ENCODE measurements around the gene ZFP82. TPM values are rescaled to one million over a fixed set of nuclear protein-coding genes. Genes with fewer than 3 reads are reported as not detected.

ZFP82 gene
- total RNA-seq, 3 donors from 2014 or later (not counting 1 experiment from before 2014, with no cell fraction given): 2.3 to 4.1 (median 3.6) TPM

DNA sequence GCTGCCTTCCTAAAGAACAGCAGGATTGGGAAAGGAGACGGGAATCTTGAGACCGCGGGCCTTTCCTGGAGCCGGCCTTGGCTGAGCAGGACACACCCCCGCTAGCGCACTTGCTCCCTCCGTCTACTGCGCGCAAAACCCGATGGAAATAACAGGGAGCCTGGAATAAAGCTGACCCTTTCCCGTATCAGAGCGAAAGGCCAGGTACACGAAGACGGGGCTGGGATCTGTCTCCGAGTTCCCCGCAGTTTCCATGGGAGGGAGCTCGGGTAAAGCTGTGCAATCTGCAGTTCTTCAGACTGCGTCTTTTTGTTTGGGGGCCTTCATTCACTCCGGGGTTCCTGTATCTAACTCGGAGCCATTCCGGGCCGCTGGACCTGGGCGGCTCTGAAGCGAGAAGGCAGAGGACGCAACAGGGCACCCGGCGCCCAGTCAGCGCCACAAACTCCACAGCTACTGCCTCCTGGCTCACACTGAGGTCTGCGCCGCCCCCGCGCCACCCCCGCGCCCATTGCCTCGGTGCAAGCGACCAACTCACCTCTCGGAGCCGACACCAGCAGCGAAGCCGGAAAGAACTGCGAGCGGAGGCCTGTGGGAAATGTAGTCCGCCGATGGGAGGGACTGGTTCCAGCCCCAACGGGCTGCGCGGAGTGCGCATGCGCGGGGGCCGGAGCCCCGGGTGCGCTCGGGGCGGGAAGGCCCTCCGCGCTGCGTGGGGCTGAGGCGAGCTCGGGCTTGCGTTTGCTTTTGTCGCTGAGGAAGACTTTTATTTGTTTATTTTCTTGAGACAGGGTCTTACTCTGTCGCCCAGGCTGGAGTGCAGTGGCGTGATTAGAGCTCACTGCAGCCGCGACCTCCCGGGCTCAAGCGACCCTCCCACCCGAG is 39.6 kb downstream of the ZFP82 start, which contains the start of gene ZFP14:
TSS of gene ZFP14 (minus strand) at position 577 of the 885 bp plus-strand sequence. CDS start 11,309 bp downstream, outside the sequence.
- Mint-ChIP-seq H3K9me3 (peaks cover 0 to 2% of the 10 kb centered on the region in 2 donors), H3K27me3 (ENCODE audit: low read depth in 2 of 2) (no peaks in the 10 kb centered on the region)
- intact Hi-C loops (cut with micrococcal nuclease): loop anchor here (1.0 to 10.0 kb wide), 6 partner anchors 109 to 833 kb away; partner anchors contain the start of genes ZNF345, ZNF567, ZNF585B and ZNF850

DNA sequence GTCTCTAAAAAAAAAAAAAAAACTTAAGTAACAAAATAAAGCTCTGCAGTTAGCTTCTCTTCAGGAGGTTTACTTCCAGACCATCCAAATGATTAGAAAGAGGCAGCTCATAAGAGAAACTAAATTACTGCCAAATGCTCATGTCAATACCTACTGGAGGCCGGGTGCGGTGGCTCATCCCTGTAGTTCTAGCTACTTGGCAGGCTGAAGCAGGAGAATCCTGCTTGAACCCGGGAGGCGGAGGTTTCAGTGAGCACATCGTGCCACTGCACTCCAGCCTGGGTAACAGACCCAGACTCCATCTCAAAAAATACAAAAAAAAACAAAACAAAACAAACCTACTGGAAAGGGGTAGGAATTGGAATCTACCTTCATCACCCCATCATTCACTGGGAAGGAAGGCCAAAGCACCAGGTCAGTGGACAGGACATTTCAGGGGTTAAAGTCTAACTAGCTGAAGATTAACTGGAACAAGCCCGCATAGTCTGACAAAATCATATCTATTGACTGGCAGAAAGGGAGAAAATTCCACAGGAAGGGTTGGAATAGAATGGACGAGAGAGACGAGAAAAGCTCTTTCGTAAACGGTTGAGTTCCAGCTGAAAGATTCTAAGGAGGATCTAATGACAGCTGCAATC is 40.8 kb downstream of the ZFP82 start:
- intact Hi-C loops (cut with micrococcal nuclease): loop anchor here (2.0 to 10.0 kb wide), 4 partner anchors 307 to 835 kb away; partner anchors contain the start of genes ZNF567, ZNF585B and ZNF850
- H3K9me3 ChIP-seq (ENCODE audit: control insufficient read depth, insufficient read depth, low read length): no peaks in the 10 kb centered on the region
- peaks cover 10% of the 10 kb centered on the region for H3K4me1 ChIP-seq (ENCODE audit: control insufficient read depth, insufficient read depth, low read length)
- TF ChIP-seq, protein P1, sequence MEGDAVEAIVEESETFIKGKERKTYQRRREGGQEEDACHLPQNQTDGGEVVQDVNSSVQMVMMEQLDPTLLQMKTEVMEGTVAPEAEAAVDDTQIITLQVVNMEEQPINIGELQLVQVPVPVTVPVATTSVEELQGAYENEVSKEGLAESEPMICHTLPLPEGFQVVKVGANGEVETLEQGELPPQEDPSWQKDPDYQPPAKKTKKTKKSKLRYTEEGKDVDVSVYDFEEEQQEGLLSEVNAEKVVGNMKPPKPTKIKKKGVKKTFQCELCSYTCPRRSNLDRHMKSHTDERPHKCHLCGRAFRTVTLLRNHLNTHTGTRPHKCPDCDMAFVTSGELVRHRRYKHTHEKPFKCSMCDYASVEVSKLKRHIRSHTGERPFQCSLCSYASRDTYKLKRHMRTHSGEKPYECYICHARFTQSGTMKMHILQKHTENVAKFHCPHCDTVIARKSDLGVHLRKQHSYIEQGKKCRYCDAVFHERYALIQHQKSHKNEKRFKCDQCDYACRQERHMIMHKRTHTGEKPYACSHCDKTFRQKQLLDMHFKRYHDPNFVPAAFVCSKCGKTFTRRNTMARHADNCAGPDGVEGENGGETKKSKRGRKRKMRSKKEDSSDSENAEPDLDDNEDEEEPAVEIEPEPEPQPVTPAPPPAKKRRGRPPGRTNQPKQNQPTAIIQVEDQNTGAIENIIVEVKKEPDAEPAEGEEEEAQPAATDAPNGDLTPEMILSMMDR (IDR thresholded peaks at IDR 0.05): no peak
- no peak overlapping the region for H3K27ac ChIP-seq (ENCODE audit: low read length)
- no peaks in the 10 kb centered on the region for H3K36me3 Mint-ChIP-seq
- ATAC-seq (no peak), DNase-seq (no peak)
- no peaks in the 10 kb centered on the region for H3K27me3 Mint-ChIP-seq (ENCODE audit: low read depth in 2 of 2)
- H3K4me3 Mint-ChIP-seq: peak overlapping the region; percentile 88
- H3K27me3 ChIP-seq (ENCODE audit: control insufficient read depth, insufficient read depth, low read length): no peaks in the 10 kb centered on the region
- no peaks in the 10 kb centered on the region for H3K36me3 ChIP-seq (ENCODE audit: control insufficient read depth, insufficient read depth, low read length)
- H3K4me3 ChIP-seq (ENCODE audit: low read length): no peak overlapping the region
- WGBS (ENCODE audit: insufficient coverage): 95% methylated on average over 10 of the region's 10 CpGs
- peaks cover 0 to 1% of the 10 kb centered on the region in 2 donors for H3K9me3 Mint-ChIP-seq
- peaks cover 18 to 23% of the 10 kb centered on the region in 2 donors for H3K4me1 Mint-ChIP-seq
- H3K27ac Mint-ChIP-seq: peak overlapping the region; percentile 89 to 98

More for the DNA sequence above, 39.6 kb downstream of the ZFP82 start, which contains the start of gene ZFP14:
- Mint-ChIP-seq H3K4me3 (peak within 1 kb of the TSS; percentile 88), H3K27ac (peak within 1 kb of the TSS; percentile 89 to 98), H3K36me3 (no peaks in the 10 kb centered on the region), H3K4me1 (peaks cover 18 to 23% of the 10 kb centered on the region in 2 donors)
- peak within 1 kb of the TSS; percentile 89 for H3K27ac ChIP-seq (ENCODE audit: low read length)
- TF ChIP-seq, protein P1 (IDR thresholded peaks at IDR 0.05): no peak
- no peaks in the 10 kb centered on the region for H3K36me3 ChIP-seq (ENCODE audit: control insufficient read depth, insufficient read depth, low read length)
- DNase-seq (peak; percentile 91 to 97), ATAC-seq (peak; percentile 98)
- H3K4me3 ChIP-seq (ENCODE audit: low read length): peak within 1 kb of the TSS; percentile 81
- no peaks in the 10 kb centered on the region for H3K27me3 ChIP-seq (ENCODE audit: control insufficient read depth, insufficient read depth, low read length)
- H3K9me3 ChIP-seq (ENCODE audit: control insufficient read depth, insufficient read depth, low read length): no peaks in the 10 kb centered on the region
- H3K4me1 ChIP-seq (ENCODE audit: control insufficient read depth, insufficient read depth, low read length): peaks cover 10% of the 10 kb centered on the region
- WGBS (ENCODE audit: insufficient coverage): 6% methylated on average over 69 of the region's 69 CpGs

DNA sequence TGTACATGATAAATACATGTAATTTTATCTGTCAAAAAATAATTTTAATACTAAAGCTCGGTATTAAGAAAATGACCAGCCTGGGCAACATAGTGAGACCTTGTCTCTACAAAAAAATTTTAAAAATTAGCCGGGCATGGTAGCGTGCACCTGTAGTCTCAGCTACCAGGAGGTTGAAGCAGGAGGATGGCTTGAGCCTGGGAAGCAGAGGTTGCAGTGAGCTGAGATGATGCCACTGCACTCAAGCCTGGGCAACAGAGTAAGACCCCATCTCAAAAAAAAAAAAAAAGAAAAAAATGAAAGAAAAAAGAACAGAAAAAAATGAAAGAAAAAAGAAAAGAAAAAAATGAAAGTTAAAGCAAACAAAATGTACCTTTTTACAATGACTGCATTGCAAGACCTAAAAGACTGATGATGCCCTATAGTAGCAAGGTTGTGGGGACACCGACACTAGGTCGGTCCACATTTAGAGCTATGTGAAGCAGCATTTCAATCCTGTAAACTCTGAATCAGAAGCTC is 44.7 kb downstream of the ZFP82 start:
- Mint-ChIP-seq H3K27ac (no peak overlapping the region), H3K9me3 (peaks cover 0 to 8% of the 10 kb centered on the region in 2 donors), H3K27me3 (ENCODE audit: low read depth in 2 of 2) (no peaks in the 10 kb centered on the region), H3K36me3 (no peaks in the 10 kb centered on the region), H3K4me1 (peaks cover 17 to 20% of the 10 kb centered on the region in 2 donors), H3K4me3 (no peak overlapping the region)
- DNase-seq (no peak), ATAC-seq (no peak)
- 97% methylated on average over 5 of the region's 5 CpGs for WGBS (ENCODE audit: insufficient coverage)
- peaks cover 5% of the 10 kb centered on the region for H3K4me1 ChIP-seq (ENCODE audit: control insufficient read depth, insufficient read depth, low read length)
- intact Hi-C loops (cut with micrococcal nuclease): loop anchor here (10.0 kb wide), 1 partner anchor 311 kb away; the partner anchor contains the start of gene ZNF567
- TF ChIP-seq, protein P1 (IDR thresholded peaks at IDR 0.05): no peak
- no peak overlapping the region for H3K4me3 ChIP-seq (ENCODE audit: low read length)
- peaks cover 6% of the 10 kb centered on the region for H3K36me3 ChIP-seq (ENCODE audit: control insufficient read depth, insufficient read depth, low read length)
- no peaks in the 10 kb centered on the region for H3K27me3 ChIP-seq (ENCODE audit: control insufficient read depth, insufficient read depth, low read length)
- H3K9me3 ChIP-seq (ENCODE audit: control insufficient read depth, insufficient read depth, low read length): peaks cover 12% of the 10 kb centered on the region
- H3K27ac ChIP-seq (ENCODE audit: low read length): no peak overlapping the region
